SJCRH30 (cell line): Measurements from ENCODE around the gene TGFBR3L. TPM values are rescaled to one million over a fixed set of nuclear protein-coding genes. Genes with fewer than 3 reads are reported as not detected.
"Not testable (repeated sequence)": the region's sequence is repeated elsewhere in the genome, so short reads cannot be mapped to it uniquely, and the experiment has no call there.

Source experiments
- DNase-seq, 2 experiments: peaks; one replicate each; pipeline ENCODE4 v3.0.0-alpha.2; 2015 to 2020
- H3K27ac ChIP-seq: fragments of 250-450 bp; sonication (Bioruptor Pico); 2 replicates; pipeline ENCODE4 v1.5.1; 2020; ENCODE audit warnings: mild to moderate bottlenecking, moderate library complexity
- H3K27me3 ChIP-seq: fragments of 250-450 bp; sonication (Bioruptor Pico); 2 replicates; pipeline ENCODE4 v1.5.1; 2020; ENCODE audit warnings: mild to moderate bottlenecking, moderate library complexity
- H3K36me3 ChIP-seq: fragments of 250-450 bp; sonication (Bioruptor Pico); 2 replicates; pipeline ENCODE4 v1.5.1; 2020; ENCODE audit warnings: mild to moderate bottlenecking, moderate library complexity
- H3K4me1 ChIP-seq: fragments of 250-450 bp; sonication (Bioruptor Pico); 2 replicates; pipeline ENCODE4 v1.5.1; 2020; ENCODE audit warnings: mild to moderate bottlenecking, moderate library complexity
- H3K4me3 ChIP-seq: fragments of 250-450 bp; sonication (Bioruptor Pico); 2 replicates; pipeline ENCODE4 v1.5.1; 2020; ENCODE audit warnings: mild to moderate bottlenecking, moderate library complexity
- H3K9me3 ChIP-seq: fragments of 250-450 bp; sonication (Bioruptor Pico); replicated peaks from 2 replicates; pipeline ENCODE4 v1.5.1; 2020; ENCODE audit warnings: mild to moderate bottlenecking, moderate library complexity
- total RNA-seq: library from RNA; depleted of rRNA; stranded (reverse); fragments of >200 nt; shearing (Covaris generic); gene quantifications from 2 replicates; pipeline ENCODE4 v1.2.3, GENCODE V29; 2014; rRNA removed

TGFBR3L gene
- total RNA-seq, 1 experiment from 2014 or later = not detected

DNA sequence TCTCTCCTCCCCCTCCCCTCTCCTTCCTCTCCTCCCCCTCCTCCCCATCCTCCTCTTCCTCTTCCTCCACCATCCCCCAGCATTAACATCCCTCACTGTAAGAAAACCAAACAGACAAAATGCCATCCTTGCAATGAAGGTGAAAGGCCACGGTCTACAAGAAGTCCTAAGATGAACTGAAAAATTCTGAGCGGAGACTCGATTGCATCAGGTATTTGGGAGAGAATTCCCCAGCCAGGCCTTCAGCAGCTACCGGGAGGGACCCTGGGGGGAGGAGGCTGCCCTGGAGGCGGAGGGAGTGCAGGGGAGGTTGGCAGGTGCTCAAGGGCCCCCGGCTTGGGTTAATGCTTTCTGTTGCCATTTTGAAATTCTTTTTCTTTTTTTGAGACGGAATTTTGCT lies 38.9 kb downstream of the TGFBR3L start:
- no peaks in the 10 kb centered on the region for H3K36me3 ChIP-seq
- H3K4me1 ChIP-seq = no peaks in the 10 kb centered on the region
- H3K9me3 ChIP-seq = no peaks in the 10 kb centered on the region
- H3K27ac ChIP-seq = no peak overlapping the region
- H3K4me3 ChIP-seq = no peak overlapping the region
- DNase-seq = no peak
- H3K27me3 ChIP-seq = no peaks in the 10 kb centered on the region

DNA sequence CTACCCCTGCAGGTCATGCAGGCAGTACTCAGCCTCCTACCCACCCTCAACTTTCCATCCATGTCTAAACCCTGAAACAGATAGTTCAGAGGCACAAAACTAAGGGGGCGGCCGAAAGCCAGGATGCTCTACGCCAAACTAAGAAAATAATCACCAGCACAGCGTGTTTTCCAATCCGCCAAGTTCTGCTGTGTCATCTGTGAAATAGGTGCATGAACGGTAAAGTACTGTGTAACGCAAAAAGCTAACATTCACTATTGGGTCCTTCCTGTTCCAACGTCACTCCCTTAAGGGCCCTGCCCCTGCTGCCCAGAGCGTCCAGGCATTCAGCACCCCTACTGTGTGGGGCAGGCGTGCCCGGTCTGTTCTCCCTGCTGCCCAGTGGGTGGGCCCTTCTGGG lies 41.1 kb downstream of the TGFBR3L start:
- Histone ChIP-seq H3K9me3 (no peaks in the 10 kb centered on the region), H3K36me3 (no peaks in the 10 kb centered on the region), H3K27me3 (no peaks in the 10 kb centered on the region), H3K27ac (no peak overlapping the region), H3K4me3 (no peak overlapping the region), H3K4me1 (no peaks in the 10 kb centered on the region)
- DNase-seq = no peak

DNA sequence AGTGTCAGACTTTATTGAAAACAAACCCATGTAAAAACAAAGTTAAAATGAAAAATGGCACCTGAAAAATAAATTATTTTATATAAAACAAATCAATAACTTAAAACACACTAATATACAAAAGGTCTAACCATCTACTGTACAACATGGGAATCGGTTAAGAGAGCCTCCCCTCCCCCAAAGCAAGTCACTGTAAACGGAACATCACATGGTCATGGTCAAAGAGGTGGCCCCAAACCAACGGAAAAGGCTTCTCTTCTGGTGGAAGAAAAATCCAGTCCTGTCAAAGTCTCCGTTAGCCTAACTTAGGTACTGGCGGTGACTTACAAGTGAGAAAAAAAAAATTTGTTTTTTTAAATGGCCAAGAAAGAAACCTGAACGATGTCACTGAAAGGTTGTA lies 44.6 kb downstream of the TGFBR3L start:
- Histone ChIP-seq H3K27me3 (no peaks in the 10 kb centered on the region), H3K4me1 (no peaks in the 10 kb centered on the region), H3K9me3 (no peaks in the 10 kb centered on the region), H3K27ac (no peak overlapping the region), H3K4me3 (no peak overlapping the region), H3K36me3 (peaks cover 11% of the 10 kb centered on the region)
- DNase-seq = no peak

DNA sequence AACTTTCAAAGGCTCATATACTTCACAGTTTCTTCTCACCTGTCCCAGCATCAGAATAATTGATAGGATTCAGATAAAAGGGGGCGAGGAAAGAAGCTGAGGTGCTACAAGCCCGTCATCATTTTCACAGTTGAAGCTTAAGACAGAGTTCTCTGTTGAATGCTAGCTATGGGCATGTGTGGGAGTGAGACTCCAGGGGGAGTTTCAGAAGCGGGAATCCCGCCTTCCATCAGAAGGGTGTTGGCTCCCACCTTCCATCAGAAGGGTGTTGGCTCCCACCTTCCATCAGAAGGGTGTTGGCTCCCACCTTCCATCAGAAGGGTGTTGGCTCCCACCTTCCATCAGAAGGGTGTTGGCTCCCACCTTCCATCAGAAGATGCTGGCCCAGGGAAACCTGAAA lies 46.5 kb downstream of the TGFBR3L start:
- H3K4me3 ChIP-seq, H3K27ac ChIP-seq, H3K9me3 ChIP-seq, H3K4me1 ChIP-seq, H3K27me3 ChIP-seq, DNase-seq: not testable (repeated sequence)
- H3K36me3 ChIP-seq = peaks cover 19% of the 10 kb centered on the region

DNA sequence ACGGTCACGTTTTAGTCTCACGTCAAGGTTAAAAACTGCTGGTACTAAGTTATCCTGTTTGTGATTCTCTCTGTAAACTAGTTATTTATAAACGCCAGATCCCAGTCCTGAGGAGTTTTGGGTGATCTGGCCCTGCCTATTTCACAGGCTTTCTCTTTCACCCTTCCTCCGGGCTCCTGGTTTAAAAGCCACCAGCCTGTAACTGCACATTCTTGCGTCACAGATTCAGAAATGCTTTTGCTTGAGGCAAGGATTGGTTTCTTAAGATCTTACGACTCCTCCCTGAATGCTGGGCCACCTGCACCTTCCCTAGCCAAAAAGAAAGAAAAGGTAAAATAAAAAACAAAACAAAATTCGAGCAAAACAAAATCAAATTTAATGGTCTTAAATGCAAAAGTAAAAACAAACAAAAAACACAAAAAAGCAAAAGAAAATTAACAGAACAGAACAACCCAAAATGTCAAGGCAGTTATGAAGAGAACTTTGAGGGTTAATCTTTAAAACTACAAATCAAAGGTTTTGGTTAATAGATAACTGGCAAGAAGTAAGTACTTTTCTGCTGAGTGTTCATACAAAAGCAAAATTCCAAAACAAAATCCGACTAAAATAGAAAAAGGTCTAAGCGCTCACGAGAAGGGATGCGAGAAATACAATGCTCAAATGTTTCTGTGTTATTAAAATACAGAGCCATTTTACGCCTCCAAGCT lies 47.4 kb downstream of the TGFBR3L start:
- H3K36me3 ChIP-seq = peaks cover 26% of the 10 kb centered on the region

DNA sequence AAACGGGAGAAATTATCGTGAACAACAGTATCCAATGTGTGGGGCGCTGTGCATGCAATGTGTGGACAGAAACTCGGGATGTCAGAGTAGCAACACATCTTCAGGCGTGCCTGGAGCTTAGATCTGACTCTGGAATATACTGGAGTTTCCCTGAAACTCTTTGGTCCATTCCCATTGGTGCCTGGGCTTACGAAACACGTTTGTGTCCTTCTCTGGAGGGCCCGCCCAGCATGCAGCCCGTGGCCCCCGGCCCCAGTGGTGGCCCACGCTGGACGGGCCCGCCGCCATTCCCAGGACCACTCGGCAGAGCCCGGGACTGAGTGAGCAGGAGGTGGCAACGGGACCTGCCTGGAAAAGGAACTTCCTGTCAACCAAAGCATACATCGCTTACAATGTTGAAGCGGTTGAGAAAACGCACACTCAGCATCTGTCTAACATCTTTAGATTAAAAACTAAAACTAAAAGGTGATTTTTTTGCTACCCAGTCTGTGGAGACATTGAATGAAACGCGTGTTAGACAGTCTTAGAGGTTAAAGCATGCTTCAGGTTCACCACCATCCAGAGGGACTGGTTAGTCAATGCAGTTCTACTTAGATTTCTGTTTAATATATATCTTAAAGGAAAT lies 48.1 kb downstream of the TGFBR3L start:
- DNase-seq = no peak
- no peaks in the 10 kb centered on the region for H3K4me1 ChIP-seq
- no peaks in the 10 kb centered on the region for H3K9me3 ChIP-seq
- H3K27me3 ChIP-seq = no peaks in the 10 kb centered on the region
- H3K27ac ChIP-seq = no peak overlapping the region
- no peak overlapping the region for H3K4me3 ChIP-seq
- peaks cover 33% of the 10 kb centered on the region for H3K36me3 ChIP-seq

More for the DNA sequence above, 47.4 kb downstream of the TGFBR3L start:
- no peak for DNase-seq
- Histone ChIP-seq H3K4me1 (no peaks in the 10 kb centered on the region), H3K4me3 (no peak overlapping the region), H3K9me3 (no peaks in the 10 kb centered on the region), H3K27ac (no peak overlapping the region), H3K27me3 (no peaks in the 10 kb centered on the region)

DNA sequence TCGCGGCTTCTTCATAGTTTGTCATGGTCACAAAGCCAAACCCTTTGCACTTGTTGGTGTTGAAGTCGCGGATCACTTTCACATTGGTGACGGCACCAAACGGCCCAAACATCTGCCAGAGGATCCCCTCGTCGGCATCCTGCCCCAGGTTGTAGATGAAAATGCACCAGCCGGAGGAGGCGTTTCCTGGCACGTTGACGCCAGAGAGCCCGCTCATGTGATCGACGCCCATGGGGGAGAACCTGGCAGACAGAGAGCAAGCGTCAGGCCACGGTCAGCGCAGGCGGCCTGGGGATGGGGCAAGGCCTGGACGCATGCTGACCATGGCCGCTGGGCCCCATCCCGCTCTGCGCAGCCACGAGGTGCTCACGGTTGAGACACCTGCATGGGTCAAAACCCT lies 48.9 kb downstream of the TGFBR3L start:
- no peak for DNase-seq
- peaks cover 36% of the 10 kb centered on the region for H3K36me3 ChIP-seq
- no peaks in the 10 kb centered on the region for H3K27me3 ChIP-seq
- no peak overlapping the region for H3K27ac ChIP-seq
- H3K9me3 ChIP-seq = no peaks in the 10 kb centered on the region
- H3K4me3 ChIP-seq = no peak overlapping the region
- H3K4me1 ChIP-seq = no peaks in the 10 kb centered on the region

- no peak for DNase-seq
- H3K4me1 ChIP-seq = no peaks in the 10 kb centered on the region
- no peak overlapping the region for H3K4me3 ChIP-seq
- peaks cover 40% of the 10 kb centered on the region for H3K36me3 ChIP-seq
- no peak overlapping the region for H3K27ac ChIP-seq
- H3K27me3 ChIP-seq = no peaks in the 10 kb centered on the region
- H3K9me3 ChIP-seq = no peaks in the 10 kb centered on the region
Observed at GRCh38 chr19:7965259-7965841, 50.7 kb downstream of the TGFBR3L start.

GRCh38 chr19:7965921-7966665 lies 51.5 kb downstream of the TGFBR3L start:
- H3K36me3 ChIP-seq = peaks cover 44% of the 10 kb centered on the region
- no peaks in the 10 kb centered on the region for H3K27me3 ChIP-seq
- H3K4me1 ChIP-seq = no peaks in the 10 kb centered on the region
- DNase-seq = no peak
- no peak overlapping the region for H3K4me3 ChIP-seq
- no peak overlapping the region for H3K27ac ChIP-seq
- no peaks in the 10 kb centered on the region for H3K9me3 ChIP-seq

GRCh38 chr19:7968008-7968795 lies 53.6 kb downstream of the TGFBR3L start:
- no peak overlapping the region for H3K27ac ChIP-seq
- H3K36me3 ChIP-seq = peaks cover 35% of the 10 kb centered on the region
- H3K4me1 ChIP-seq = no peaks in the 10 kb centered on the region
- no peaks in the 10 kb centered on the region for H3K9me3 ChIP-seq
- no peak overlapping the region for H3K4me3 ChIP-seq
- DNase-seq = no peak
- H3K27me3 ChIP-seq = no peaks in the 10 kb centered on the region

Other genes with a start within 250 kb of the TGFBR3L start
- not detected in 2 replicates for gene RETN, start 245.8 kb upstream of the TGFBR3L start, total RNA-seq
- not detected in 2 replicates for gene MCEMP1, start 237.7 kb upstream of the TGFBR3L start, total RNA-seq
- gene TRAPPC5, start 234.0 kb upstream of the TGFBR3L start, total RNA-seq = 18.5 and 25.1 TPM in 2 replicates
- gene FCER2, start 212.7 kb upstream of the TGFBR3L start, total RNA-seq = not detected in 2 replicates
- gene CLEC4G, start 182.7 kb upstream of the TGFBR3L start, total RNA-seq = not detected in 2 replicates
- gene CD209, start 167.3 kb upstream of the TGFBR3L start, total RNA-seq = not detected in 2 replicates
- not detected in 2 replicates for gene CLEC4M, start 151.6 kb upstream of the TGFBR3L start, total RNA-seq
- gene EVI5L, start 84.6 kb upstream of the TGFBR3L start, total RNA-seq = 5.5 and 6.0 TPM in 2 replicates
- gene PRR36, start 40.4 kb upstream of the TGFBR3L start, total RNA-seq = not detected in 2 replicates
- 0.04 and 0.15 TPM in 2 replicates for gene LRRC8E, start 26.3 kb upstream of the TGFBR3L start, total RNA-seq
- 12.9 and 13.6 TPM in 2 replicates for gene MAP2K7, start 11.0 kb upstream of the TGFBR3L start, total RNA-seq
- 15.8 and 17.4 TPM in 2 replicates for gene SNAPC2, start 5.5 kb downstream of the TGFBR3L start, total RNA-seq
- gene CTXN1, start 11.3 kb downstream of the TGFBR3L start, total RNA-seq = 1.0 TPM in 2 replicates
- 49.5 and 55.2 TPM in 2 replicates for gene TIMM44, start 28.8 kb downstream of the TGFBR3L start, total RNA-seq
- gene ELAVL1, start 90.8 kb downstream of the TGFBR3L start, total RNA-seq = 79.4 and 79.6 TPM in 2 replicates
- gene CCL25, start 137.9 kb downstream of the TGFBR3L start, total RNA-seq = not detected in 2 replicates
- 0.02 TPM in 1 of 2 replicates, not detected in the other for gene FBN3, start 234.8 kb downstream of the TGFBR3L start, total RNA-seq